LNCaP clone FGC (cell line): ENCODE results near the gene DCAF6.
A peak's percentile ranks its signal among the peaks of the same experiment; 100 is the strongest.

Experiments
- DNase-seq: peaks from one replicate; pipeline ENCODE4 v3.0.0-alpha.2; 2011; ENCODE audit warnings: low read depth
- H3K4me3 ChIP-seq: 2 replicates; pipeline ENCODE4 v1.5.1; 2011; ENCODE audit warnings: mild to moderate bottlenecking, low read depth, low read length, control low read depth
- TF ChIP-seq, protein P1 (sequence below): IDR thresholded peaks from 2 replicates; pipeline ENCODE4 v1.5.1; 2012; ENCODE audit warnings: mild to moderate bottlenecking; ENCODE audit not compliant: control insufficient read depth, insufficient read depth; ENCODE audit errors: extremely low read depth

The DCAF6 gene

DNA sequence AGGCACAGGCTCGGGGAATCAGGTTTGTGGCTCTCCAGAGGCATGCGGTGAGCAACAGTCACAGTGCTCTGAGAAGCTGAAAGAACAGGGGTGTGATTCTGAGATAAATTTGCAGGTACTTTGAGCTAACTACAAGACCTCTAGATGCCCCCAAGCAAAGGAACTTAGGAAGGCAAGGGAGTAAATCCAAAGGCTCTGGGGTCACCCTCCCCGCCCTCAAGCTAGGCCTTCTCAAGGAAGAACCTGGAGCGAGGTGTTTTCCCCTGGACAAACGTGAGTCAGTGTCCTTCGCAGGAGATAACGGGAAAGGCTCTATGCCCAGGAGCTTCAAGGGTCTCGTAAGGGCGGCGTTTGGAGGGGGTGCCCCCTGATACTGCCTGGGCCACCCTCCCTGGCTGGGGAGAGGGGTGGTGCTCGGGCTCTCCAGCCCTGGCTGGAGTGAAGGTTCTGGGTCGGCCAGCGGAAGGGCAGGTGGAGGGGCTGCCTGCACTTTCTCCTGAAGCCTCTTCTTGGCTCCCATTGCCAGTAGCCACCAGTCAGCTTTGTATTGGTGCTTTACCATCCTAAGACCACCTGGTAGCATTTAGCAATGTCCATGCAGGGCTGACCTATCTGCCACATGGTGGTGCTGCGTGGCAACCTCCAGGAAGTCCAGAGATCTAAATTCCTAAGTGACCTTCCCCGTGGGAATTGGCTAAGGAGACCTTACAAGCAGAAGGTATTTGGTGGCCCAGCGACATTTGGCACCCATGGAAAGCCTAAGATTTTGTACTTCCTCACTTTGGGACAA is 156.3 kb downstream of the DCAF6 start:
- no peak for DNase-seq
- no peak overlapping the region for H3K4me3 ChIP-seq
- TF ChIP-seq, protein P1, sequence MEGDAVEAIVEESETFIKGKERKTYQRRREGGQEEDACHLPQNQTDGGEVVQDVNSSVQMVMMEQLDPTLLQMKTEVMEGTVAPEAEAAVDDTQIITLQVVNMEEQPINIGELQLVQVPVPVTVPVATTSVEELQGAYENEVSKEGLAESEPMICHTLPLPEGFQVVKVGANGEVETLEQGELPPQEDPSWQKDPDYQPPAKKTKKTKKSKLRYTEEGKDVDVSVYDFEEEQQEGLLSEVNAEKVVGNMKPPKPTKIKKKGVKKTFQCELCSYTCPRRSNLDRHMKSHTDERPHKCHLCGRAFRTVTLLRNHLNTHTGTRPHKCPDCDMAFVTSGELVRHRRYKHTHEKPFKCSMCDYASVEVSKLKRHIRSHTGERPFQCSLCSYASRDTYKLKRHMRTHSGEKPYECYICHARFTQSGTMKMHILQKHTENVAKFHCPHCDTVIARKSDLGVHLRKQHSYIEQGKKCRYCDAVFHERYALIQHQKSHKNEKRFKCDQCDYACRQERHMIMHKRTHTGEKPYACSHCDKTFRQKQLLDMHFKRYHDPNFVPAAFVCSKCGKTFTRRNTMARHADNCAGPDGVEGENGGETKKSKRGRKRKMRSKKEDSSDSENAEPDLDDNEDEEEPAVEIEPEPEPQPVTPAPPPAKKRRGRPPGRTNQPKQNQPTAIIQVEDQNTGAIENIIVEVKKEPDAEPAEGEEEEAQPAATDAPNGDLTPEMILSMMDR = peak; percentile 60

DNA sequence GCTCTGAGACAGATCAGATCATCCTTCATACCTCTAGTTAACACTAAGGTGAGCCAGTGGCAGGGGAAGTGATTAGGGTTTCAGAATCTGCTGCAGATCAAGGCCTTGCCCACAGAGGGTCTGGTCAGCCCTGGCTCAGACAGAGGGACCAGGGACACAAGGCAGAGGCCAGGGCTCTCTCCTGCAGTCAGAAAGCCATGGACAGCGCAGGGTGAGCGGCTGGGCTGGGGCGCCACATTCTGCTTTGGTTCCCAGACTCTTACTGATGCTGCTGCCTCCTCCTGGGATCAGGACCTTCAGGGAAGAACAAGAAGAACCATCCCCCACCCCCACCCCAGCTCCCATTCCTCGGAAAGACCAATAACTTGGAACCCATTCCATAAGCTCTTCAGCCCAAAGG is 157.1 kb downstream of the DCAF6 start:
- H3K4me3 ChIP-seq = no peak overlapping the region
- TF ChIP-seq, protein P1 = no peak
- DNase-seq = no peak

DNA sequence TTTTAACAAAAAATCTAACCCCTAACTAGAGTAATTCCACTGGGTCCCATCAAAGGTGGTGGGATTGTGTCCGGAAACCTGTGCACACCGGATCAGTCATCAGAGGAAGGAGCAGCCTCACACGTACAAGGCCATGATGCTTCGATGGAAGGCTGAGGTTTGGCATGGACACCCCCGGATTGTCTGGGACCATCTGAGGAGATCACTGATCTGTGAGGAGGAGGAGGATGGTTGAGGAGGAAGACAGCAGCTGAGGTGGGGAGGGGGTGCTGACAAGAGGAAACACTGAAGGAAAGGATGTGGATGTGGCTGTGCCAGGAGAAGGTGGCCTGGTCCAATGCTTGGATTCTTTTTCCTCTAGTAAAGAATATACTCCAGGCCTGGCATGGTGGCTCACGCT is 159.0 kb downstream of the DCAF6 start:
- no peak overlapping the region for H3K4me3 ChIP-seq
- TF ChIP-seq, protein P1 = no peak
- no peak for DNase-seq

DNA sequence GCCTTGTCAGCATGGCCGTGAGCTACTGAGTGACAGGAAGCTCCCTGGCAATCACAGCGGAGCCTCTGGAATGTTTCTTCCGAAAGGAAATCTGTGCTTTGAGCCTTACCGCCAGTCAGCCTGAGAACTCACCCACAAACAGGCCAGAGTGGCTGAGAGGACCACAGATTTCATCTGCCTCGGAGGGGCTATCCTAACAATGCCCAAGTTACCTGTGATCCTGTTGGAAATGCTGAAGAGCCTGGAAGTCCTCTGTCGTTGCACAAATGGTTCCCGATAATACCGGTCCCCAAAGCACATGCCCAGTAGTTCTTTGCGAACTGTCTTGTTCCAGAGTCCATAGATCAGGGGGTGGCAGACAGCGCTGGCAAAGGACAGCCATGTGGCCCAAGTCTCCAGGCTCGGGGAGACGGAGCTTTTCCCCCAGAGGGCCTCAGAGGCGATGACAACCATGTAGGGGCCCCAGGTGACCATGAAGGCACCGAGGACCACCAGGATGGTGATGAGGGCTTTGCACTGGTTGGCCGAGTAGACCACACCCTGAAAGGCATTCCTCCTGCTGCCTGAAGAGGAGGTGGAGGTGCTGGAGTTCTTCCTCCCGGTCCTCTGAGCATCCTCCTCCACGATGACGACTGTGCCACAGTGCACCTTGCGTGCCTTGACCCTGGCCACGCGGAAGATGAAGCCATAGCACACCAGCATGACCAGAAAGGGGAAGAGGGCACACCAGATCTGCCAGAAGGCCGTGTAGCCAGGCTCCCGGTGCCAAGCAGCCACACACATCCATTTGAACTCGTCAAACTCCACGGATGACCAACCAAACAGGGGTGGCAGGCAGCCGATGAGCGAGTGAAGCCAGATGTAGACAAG is 160.0 kb downstream of the DCAF6 start:
- DNase-seq = no peak
- TF ChIP-seq, protein P1 = no peak
- H3K4me3 ChIP-seq = no peak overlapping the region

DNA sequence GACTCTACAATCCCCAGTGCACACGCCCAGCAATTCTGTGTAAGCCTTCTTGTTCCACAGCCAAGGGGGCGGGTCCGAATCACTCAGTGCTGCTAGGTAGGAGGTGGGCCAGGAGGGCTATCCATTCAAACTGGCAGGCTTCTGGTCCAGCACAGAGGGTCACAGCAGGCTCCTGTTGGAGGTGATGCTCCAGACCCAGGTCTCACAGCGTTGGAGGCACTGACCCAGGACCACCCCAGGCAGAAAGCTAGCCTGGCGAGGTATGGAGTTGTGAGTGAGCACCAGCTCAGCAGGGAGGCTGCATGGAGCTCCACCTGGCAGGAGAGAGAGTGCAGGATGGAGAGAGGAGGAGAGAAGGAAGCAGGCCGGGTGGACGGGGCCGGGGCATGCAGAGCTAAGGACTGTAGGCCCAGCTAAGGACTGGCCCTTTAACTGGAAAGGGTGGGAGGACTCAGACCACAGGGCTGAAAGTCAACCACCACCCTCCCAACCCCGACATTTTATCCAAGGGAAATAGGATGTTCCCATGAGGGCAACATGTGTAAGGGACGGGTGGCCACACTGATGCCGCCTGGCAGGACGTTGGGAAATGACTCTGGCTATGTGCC is 161.5 kb downstream of the DCAF6 start:
- TF ChIP-seq, protein P1 = no peak
- DNase-seq = no peak
- no peak overlapping the region for H3K4me3 ChIP-seq

DNA sequence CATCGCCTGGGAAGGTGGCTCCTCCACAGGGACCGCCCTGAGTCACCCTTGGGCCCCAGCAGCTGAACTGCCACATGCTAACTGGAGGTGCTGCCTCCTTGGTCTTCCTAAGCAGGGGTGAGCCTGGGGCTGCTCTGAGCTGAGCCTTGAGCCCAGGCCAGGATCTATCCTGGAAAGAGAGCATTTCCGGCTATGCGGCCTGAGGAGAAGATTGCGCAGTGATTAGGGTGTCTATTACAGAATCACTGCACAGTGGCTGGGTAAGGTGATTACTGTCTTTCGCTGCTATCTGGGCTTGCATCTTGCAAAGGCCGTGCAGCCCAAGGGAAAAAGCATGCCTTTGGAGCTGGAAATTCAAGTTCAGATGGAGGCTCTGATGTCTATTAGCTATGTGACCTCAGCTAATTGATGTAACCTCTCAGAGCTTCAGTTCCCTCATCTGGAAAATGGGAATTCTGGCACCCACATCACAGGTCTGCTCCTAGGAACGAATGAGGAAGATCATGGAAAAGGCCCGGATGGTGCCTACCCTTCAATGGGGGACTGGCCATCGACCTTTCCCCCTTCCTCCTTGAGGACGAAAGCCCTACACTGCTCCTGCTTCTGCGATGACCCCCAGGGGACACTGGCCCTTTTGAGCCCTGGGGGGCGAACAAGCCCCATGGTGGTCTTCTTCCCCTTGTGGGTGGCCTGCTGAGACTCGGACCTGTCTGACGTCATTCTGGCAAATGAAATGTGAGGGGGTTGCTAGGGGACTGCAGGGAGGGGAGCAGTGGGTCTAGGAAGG is 162.2 kb downstream of the DCAF6 start:
- H3K4me3 ChIP-seq = no peak overlapping the region
- no peak for DNase-seq
- TF ChIP-seq, protein P1 = no peak
